Neural progenitor cell (in vitro differentiated cells): ENCODE measurements around the gene WDR27.

Experiments
- CTCF ChIP-seq: fragments of 200-600 bp; sonication (generic); IDR thresholded peaks from 2 replicates; pipeline ENCODE4 v1.5.1; 2017; ENCODE audit warnings: antibody characterized with exemption, mild to moderate bottlenecking
- EZH2 ChIP-seq: fragments of 200-600 bp; sonication (generic); IDR thresholded peaks from 2 replicates; pipeline ENCODE4 v1.6.1; 2017; ENCODE audit warnings: antibody characterized with exemption, mild to moderate bottlenecking, moderate library complexity

GRCh38 chr6:169556758-169557548 is 144.9 kb downstream of the WDR27 start:
- TF ChIP-seq CTCF (no peak), EZH2 (no peak)
